ENCODE data around the gene MAOB.
"Not testable (repeated sequence)": the region's sequence is repeated elsewhere in the genome, so short reads cannot be mapped to it uniquely, and the experiment has no call there.

The MAOB gene

DNA sequence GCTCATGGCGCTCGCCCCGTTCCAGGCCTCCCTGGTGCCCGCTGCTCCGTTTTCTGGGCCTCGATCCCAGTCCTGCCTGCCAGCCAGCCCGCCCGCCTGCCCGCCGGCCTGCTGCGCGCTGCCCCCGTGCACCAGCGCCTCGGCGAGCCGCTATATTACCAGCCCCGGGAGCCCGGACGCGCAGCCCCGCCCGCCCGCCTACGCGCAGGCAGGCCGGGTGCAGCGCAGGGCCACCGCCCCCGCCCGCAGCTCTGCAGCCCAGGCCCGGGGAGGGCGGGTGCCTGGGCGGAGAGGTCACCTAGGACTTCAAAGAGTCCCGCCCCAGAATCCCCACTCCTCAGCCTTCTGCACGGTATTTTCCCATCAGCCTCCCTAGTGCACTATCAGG is at the start of gene MAOB:
Gene MAOB (minus strand): TSS at position 157 of the 388 bp plus-strand sequence. CDS start 151 bp downstream, at position 6.
- Mint-ChIP-seq H3K4me3 (no peak within 1 kb of the TSS), H3K4me1 (peaks cover 4% of the 10 kb centered on the region), H3K36me3 (ENCODE audit: low read depth) (no peaks in the 10 kb centered on the region), H3K27ac (no peak within 1 kb of the TSS), H3K27me3 (peaks cover 6% of the 10 kb centered on the region), H3K9me3 (no peaks in the 10 kb centered on the region)
- ATAC-seq (no peak), DNase-seq (peak; percentile 8)

DNA sequence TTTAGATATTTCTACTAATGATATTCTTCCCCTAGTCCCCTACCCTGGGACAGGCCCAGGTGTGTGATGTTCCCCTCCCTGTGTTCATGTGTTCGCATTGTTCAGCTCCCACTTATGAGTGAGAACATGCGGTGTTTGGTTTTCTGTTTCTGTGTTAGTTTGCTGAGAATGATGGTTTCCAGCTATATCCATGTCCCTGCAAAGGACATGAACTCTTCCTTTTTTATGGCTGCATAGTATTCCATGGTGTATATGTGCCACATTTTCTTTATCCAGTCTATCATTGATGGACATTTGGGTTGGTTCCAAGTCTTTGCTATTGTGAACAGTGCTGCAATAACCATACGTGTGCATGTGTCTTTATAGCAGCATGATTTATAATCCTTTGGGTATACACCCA is 39.8 kb upstream of the MAOB start:
- not testable (repeated sequence) for H3K27ac Mint-ChIP-seq, ATAC-seq, H3K4me1 Mint-ChIP-seq

DNA sequence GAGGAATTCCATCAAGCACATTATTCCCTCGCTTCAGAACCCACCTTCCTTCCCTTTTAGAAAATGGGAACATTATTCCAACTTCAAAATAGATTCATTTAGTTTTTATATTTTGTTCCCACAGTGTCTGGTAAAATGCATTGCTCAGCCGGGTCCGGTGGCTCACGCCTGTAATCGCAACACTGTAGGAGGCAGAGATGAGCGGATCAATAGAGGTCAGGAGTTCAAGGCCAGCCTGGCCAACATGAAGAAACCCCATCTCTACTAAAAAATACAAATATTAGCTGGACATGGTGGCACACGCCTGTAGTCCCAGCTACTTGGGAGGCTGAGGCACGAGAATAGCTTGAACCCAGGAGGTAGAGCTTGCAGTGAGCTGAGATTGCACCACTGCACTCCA is 28.5 kb upstream of the MAOB start:
- not testable (repeated sequence) for H3K27me3 Mint-ChIP-seq; H3K4me1 Mint-ChIP-seq; H3K9me3 Mint-ChIP-seq; DNase-seq; ATAC-seq; H3K27ac Mint-ChIP-seq; H3K36me3 Mint-ChIP-seq (ENCODE audit: low read depth); H3K4me3 Mint-ChIP-seq

More for the DNA sequence above, 39.8 kb upstream of the MAOB start:
- not testable (repeated sequence) for H3K4me3 Mint-ChIP-seq; DNase-seq; H3K36me3 Mint-ChIP-seq (ENCODE audit: low read depth); H3K27me3 Mint-ChIP-seq; H3K9me3 Mint-ChIP-seq

DNA sequence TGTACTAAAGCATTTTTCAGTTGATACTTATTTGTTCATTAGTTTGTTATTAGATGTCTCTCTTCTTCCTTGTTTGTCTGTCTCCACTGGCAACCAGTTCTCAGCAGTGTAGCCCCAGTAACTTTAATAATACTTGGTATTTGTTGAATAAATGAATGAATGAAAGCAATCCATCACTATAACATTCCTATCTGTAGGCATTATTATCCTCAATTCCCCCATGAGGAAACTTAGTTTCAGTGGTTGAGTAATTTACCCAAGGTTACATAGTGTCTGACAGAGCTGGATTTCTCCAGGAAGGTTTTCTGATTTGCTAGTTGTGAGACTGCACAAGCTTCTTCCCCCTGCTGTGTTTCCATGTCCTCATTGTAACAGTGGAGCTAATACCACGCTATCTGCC is 27.8 kb upstream of the MAOB start:
- DNase-seq (no peak), ATAC-seq (no peak)
- Mint-ChIP-seq H3K4me3 (no peak overlapping the region), H3K9me3 (no peaks in the 10 kb centered on the region), H3K4me1 (no peaks in the 10 kb centered on the region), H3K27me3 (peaks cover 3% of the 10 kb centered on the region), H3K27ac (no peak overlapping the region), H3K36me3 (ENCODE audit: low read depth) (no peaks in the 10 kb centered on the region)

GRCh38 chrX:43909141-43909540 is 26.9 kb upstream of the MAOB start:
- DNase-seq (no peak), ATAC-seq (no peak)
- Mint-ChIP-seq H3K4me1 (no peaks in the 10 kb centered on the region), H3K9me3 (no peaks in the 10 kb centered on the region), H3K4me3 (no peak overlapping the region), H3K27me3 (peaks cover 3% of the 10 kb centered on the region), H3K36me3 (ENCODE audit: low read depth) (no peaks in the 10 kb centered on the region), H3K27ac (no peak overlapping the region)

GRCh38 chrX:43899878-43900815 is 17.9 kb upstream of the MAOB start:
- DNase-seq (no peak), ATAC-seq (no peak)
- no peak overlapping the region for H3K27ac Mint-ChIP-seq
- no peaks in the 10 kb centered on the region for H3K36me3 Mint-ChIP-seq (ENCODE audit: low read depth)
- no peaks in the 10 kb centered on the region for H3K4me1 Mint-ChIP-seq
- no peaks in the 10 kb centered on the region for H3K27me3 Mint-ChIP-seq
- no peak overlapping the region for H3K4me3 Mint-ChIP-seq
- no peaks in the 10 kb centered on the region for H3K9me3 Mint-ChIP-seq

DNA sequence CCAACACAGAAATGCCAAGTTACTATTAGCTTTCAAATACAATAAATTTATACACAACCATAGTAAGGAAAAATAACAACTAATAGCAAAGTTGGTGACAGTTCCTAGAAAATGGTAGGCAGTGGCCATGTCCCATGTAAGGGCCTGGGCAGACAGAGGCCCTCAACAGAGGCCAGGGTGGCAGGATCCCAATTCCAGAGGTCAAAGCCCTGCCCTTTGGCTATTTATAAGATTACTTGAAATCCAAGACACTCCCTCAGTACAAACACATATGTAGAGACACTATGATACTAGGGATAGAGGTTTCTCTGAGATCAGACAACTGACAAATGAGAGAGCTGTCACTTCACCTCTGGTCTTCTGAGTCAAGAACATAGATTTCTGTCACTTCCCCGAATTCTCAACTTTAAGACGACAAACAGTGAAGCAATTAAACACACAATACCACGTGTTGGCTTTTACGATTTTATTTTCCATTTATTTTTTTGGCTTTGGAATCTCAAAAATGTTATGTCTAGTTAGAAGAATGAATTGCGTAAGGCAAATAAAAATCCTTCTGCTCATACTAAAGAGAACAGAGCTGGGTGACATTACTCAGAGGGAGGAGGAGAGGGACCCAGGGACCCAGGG is 16.3 kb upstream of the MAOB start:
- ATAC-seq (no peak), DNase-seq (no peak)
- Mint-ChIP-seq H3K27me3 (no peaks in the 10 kb centered on the region), H3K36me3 (ENCODE audit: low read depth) (no peaks in the 10 kb centered on the region), H3K27ac (no peak overlapping the region), H3K4me1 (no peaks in the 10 kb centered on the region), H3K9me3 (no peaks in the 10 kb centered on the region), H3K4me3 (no peak overlapping the region)

DNA sequence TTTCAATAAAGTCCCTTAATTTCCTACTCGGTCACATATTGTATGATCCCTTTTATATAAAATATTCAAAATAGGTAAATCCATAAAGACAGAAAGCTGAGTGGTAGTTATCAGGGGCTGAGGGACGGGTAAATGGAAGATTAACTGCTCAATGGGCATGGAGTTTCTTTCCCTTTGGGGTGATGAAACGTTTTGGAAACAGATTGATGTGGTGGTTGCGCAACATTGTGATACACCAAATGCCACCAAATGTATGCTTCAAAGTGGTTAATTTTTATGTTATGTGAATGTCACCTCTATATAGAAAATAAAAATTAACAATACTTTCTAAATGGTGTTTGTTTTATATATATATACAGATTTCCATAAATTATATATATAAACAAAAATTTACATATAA is 15.0 kb upstream of the MAOB start:
- no peak for DNase-seq
- Mint-ChIP-seq H3K4me3 (no peak overlapping the region), H3K36me3 (ENCODE audit: low read depth) (no peaks in the 10 kb centered on the region), H3K27ac (no peak overlapping the region), H3K9me3 (no peaks in the 10 kb centered on the region), H3K27me3 (no peaks in the 10 kb centered on the region), H3K4me1 (no peaks in the 10 kb centered on the region)
- ATAC-seq, result no peak

- Mint-ChIP-seq H3K27ac (no peak overlapping the region), H3K27me3 (no peaks in the 10 kb centered on the region), H3K4me3 (no peak overlapping the region), H3K36me3 (ENCODE audit: low read depth) (no peaks in the 10 kb centered on the region), H3K9me3 (no peaks in the 10 kb centered on the region), H3K4me1 (no peaks in the 10 kb centered on the region)
- no peak for ATAC-seq
- DNase-seq, result no peak
Observed at GRCh38 chrX:43892336-43892870, 10.2 kb upstream of the MAOB start.

DNA sequence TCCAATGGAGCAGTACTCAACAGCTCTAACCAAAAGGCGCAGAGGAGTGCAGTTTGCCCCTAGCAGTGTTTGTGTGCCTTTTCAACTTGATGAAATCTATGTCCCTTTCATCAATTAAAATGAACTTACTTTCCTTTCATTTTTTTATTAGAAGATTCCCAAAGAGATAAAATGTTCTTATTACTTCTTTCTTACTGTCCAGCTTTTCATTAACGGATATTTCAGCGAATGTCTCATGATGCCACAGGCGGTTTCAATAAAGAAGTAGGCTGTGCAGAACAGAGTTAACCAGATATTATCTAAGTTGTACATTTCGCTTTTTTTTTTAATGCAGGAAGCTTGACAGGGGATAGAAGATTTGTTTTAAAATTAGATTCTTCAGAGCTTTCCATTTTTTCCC is 3.4 kb upstream of the MAOB start:
- H3K27me3 Mint-ChIP-seq, result peaks cover 6% of the 10 kb centered on the region
- DNase-seq, result no peak
- H3K36me3 Mint-ChIP-seq (ENCODE audit: low read depth), result no peaks in the 10 kb centered on the region
- no peak for ATAC-seq
- H3K4me3 Mint-ChIP-seq, result no peak overlapping the region
- no peaks in the 10 kb centered on the region for H3K9me3 Mint-ChIP-seq
- peaks cover 1% of the 10 kb centered on the region for H3K4me1 Mint-ChIP-seq
- H3K27ac Mint-ChIP-seq, result no peak overlapping the region

DNA sequence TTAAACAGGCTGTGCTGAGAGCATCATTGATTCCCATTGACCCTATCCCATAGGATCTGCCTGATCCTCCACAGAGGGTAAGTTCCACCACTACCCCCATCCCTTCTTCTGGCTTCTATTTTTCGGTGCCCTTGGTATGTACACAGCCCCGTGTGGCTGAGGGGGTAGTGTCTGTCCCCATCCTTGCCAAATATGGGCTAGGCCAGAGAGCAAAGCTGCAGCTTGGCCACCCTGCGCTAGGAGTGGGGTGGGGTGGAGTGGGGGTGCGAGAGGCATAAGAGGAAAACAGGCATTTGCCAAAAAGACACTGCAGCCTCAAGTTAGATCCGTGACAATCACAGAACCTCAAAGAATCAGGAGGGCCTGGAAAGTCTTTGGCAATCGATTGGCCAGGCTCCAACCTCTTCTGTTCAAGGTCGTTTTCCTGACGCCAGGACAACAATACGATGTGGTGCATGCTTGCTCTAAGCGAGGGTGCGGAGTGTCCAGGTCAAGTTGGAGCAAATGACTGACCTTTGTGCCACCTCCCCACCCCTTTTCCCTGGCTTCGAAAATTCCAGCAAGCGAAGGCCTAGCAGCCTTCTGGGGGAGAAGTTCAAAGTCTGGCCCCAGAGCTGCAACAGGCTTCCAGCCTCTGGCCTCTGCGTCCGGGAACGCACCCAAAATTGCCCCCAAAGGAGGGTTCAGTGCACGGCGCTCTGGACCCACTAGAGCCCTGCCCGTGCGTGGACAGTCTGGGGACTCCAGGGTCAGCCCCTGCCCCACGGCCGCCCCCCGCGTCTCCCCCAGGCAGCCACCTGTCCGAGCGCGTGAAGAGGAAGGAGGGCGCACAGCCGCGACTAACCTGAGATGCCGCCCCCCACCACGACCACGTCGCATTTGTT is 598 bp downstream of the MAOB start:
- H3K4me1 Mint-ChIP-seq, result peaks cover 7% of the 10 kb centered on the region
- ATAC-seq (no peak), DNase-seq (no peak)
- H3K36me3 Mint-ChIP-seq (ENCODE audit: low read depth), result no peaks in the 10 kb centered on the region
- H3K4me3 Mint-ChIP-seq, result no peak overlapping the region
- H3K27ac Mint-ChIP-seq, result no peak overlapping the region
- H3K27me3 Mint-ChIP-seq, result peaks cover 6% of the 10 kb centered on the region
- no peaks in the 10 kb centered on the region for H3K9me3 Mint-ChIP-seq

DNA sequence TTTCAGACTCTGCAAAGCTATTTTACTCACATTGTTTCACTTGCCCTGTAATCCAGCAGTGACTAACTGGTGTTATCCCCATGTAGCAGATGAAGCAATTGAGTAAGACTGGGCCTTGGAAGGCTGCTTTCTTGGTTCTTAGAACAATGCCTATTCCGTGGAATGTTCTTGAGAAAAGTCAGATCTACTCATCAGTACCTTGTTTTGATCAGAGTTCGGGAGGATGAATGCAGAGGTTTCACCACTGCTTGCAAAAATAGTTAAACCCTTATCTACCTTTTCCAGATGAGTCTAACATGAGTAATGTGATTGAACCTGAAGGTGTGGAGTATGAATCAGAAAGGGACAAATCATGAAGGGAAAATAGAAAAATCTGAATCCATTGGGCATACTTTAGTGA is 1.8 kb downstream of the MAOB start:
- Mint-ChIP-seq H3K4me1 (peaks cover 7% of the 10 kb centered on the region), H3K4me3 (no peak overlapping the region)

GRCh38 chrX:43878906-43879526 is 3.2 kb downstream of the MAOB start:
- H3K27ac Mint-ChIP-seq, result no peak overlapping the region
- peaks cover 6% of the 10 kb centered on the region for H3K27me3 Mint-ChIP-seq
- no peaks in the 10 kb centered on the region for H3K36me3 Mint-ChIP-seq (ENCODE audit: low read depth)
- H3K4me3 Mint-ChIP-seq, result no peak overlapping the region
- no peak for DNase-seq
- peaks cover 7% of the 10 kb centered on the region for H3K4me1 Mint-ChIP-seq
- no peaks in the 10 kb centered on the region for H3K9me3 Mint-ChIP-seq
- no peak for ATAC-seq

More for the DNA sequence above, 1.8 kb downstream of the MAOB start:
- Mint-ChIP-seq H3K9me3 (no peaks in the 10 kb centered on the region), H3K27ac (no peak overlapping the region), H3K36me3 (ENCODE audit: low read depth) (no peaks in the 10 kb centered on the region), H3K27me3 (peaks cover 6% of the 10 kb centered on the region)
- ATAC-seq (no peak), DNase-seq (no peak)

DNA sequence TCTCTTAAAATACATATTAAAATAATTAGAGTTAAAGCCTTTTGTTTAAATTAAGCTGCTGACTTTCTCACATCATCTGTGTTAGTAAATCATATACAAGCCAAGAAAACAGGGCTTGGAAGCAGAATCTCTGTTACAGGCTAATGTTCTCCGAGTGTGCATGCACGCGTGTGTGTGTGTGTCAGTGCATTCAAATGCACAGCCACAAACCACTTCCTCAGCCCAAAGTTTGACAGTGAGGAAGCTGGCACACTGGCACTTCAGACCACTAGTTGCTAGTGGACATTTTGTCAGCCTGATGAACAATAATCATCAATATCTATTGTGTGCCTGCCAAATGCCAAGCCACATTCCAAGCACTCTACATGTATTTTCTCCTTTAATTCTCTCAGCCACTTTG is 5.6 kb downstream of the MAOB start:
- peaks cover 7% of the 10 kb centered on the region for H3K4me1 Mint-ChIP-seq
- ATAC-seq (no peak), DNase-seq (no peak)
- H3K9me3 Mint-ChIP-seq, result no peaks in the 10 kb centered on the region
- H3K36me3 Mint-ChIP-seq (ENCODE audit: low read depth), result no peaks in the 10 kb centered on the region
- no peak overlapping the region for H3K27ac Mint-ChIP-seq
- no peak overlapping the region for H3K4me3 Mint-ChIP-seq
- no peaks in the 10 kb centered on the region for H3K27me3 Mint-ChIP-seq
